GM23338 (cell line): ENCODE data around the gene PAX6. TPM values are rescaled to one million over a fixed set of nuclear protein-coding genes. Genes with fewer than 3 reads are reported as not detected.

Experiments
- ATAC-seq: fragments of 200-7000 bp; cut with Tn5 transposase; 3 replicates; pipeline ENCODE4 v1.9.1; 2020
- DNase-seq: peaks from one replicate; pipeline ENCODE4 v3.0.0-alpha.2; 2015; ENCODE audit warnings: low spot score
- H2AFZ ChIP-seq: fragments of 200-600 bp; sonication (generic); 2 replicates; pipeline ENCODE4 v1.8.0; 2016; ENCODE audit warnings: antibody characterized with exemption, mild to moderate bottlenecking, moderate library complexity
- H3F3A ChIP-seq: fragments of 200-600 bp; sonication (generic); replicated peaks from 2 replicates; pipeline ENCODE4 v1.8.0; 2017; ENCODE audit warnings: antibody characterized with exemption, mixed run types, low read depth
- H3K27ac ChIP-seq: fragments of 200-600 bp; sonication (generic); 2 replicates; pipeline ENCODE4 v1.6.1; 2016; ENCODE audit warnings: low read depth
- H3K27me3 ChIP-seq: fragments of 200-600 bp; sonication (generic); 2 replicates; pipeline ENCODE4 v1.8.0; 2016; ENCODE audit warnings: mild to moderate bottlenecking, mixed run types, moderate library complexity; ENCODE audit not compliant: insufficient read depth
- H3K36me3 ChIP-seq: fragments of 200-600 bp; sonication (generic); 2 replicates; pipeline ENCODE4 v1.8.0; 2016; ENCODE audit warnings: mild to moderate bottlenecking; ENCODE audit not compliant: insufficient read depth
- H3K4me1 ChIP-seq: fragments of 200-600 bp; sonication (generic); 2 replicates; pipeline ENCODE4 v1.8.0; 2016; ENCODE audit warnings: mild to moderate bottlenecking, moderate library complexity; ENCODE audit not compliant: insufficient read depth
- H3K4me2 ChIP-seq: fragments of 200-600 bp; sonication (generic); 2 replicates; pipeline ENCODE4 v1.7.1; 2017; ENCODE audit warnings: mixed run types
- H3K4me3 ChIP-seq: fragments of 200-600 bp; sonication (generic); 2 replicates; pipeline ENCODE4 v1.6.1; 2016; ENCODE audit warnings: mixed run types
- H3K79me2 ChIP-seq: fragments of 200-600 bp; sonication (generic); replicated peaks from 2 replicates; pipeline ENCODE4 v1.8.0; 2017; ENCODE audit warnings: mild to moderate bottlenecking; ENCODE audit not compliant: insufficient read depth
- H3K9me2 ChIP-seq: fragments of 200-600 bp; sonication (generic); 2 replicates; pipeline ENCODE4 v1.8.0; 2017; ENCODE audit not compliant: insufficient read depth
- H4K20me1 ChIP-seq: fragments of 200-600 bp; sonication (generic); replicated peaks from 2 replicates; pipeline ENCODE4 v1.8.0; 2017; ENCODE audit warnings: mild to moderate bottlenecking; ENCODE audit not compliant: insufficient read depth
- H3K27ac Mint-ChIP-seq: 2 replicates; pipeline ENCODE4 v1.8.0; 2020; ENCODE audit warnings: inconsistent platforms, mild to moderate bottlenecking, moderate library complexity, mixed read lengths
- H3K27me3 Mint-ChIP-seq: 3 replicates; pipeline ENCODE4 v1.8.0; 2022; ENCODE audit warnings: low read depth, mild to moderate bottlenecking, moderate library complexity, mixed read lengths, inconsistent platforms; ENCODE audit not compliant: insufficient read depth, poor library complexity
- H3K36me3 Mint-ChIP-seq: 3 replicates; pipeline ENCODE4 v1.8.0; 2021; ENCODE audit warnings: low read depth, mild to moderate bottlenecking, inconsistent platforms, moderate library complexity, mixed read lengths
- H3K4me1 Mint-ChIP-seq: 3 replicates; pipeline ENCODE4 v1.8.0; 2020; ENCODE audit warnings: mild to moderate bottlenecking, inconsistent platforms, mixed read lengths
- H3K4me3 Mint-ChIP-seq: 3 replicates; pipeline ENCODE4 v1.8.0; 2021; ENCODE audit warnings: moderate library complexity, mild to moderate bottlenecking, inconsistent platforms, mixed read lengths
- H3K9me3 Mint-ChIP-seq: 3 replicates; pipeline ENCODE4 v1.8.0; 2020; ENCODE audit warnings: moderate library complexity, mild to moderate bottlenecking, inconsistent platforms, mixed read lengths
- CREB1 ChIP-seq: fragments of 250-450 bp; sonication (Bioruptor Pico); IDR thresholded peaks from 2 replicates; pipeline ENCODE4 v1.5.0; 2020; ENCODE audit warnings: low read depth, mild to moderate bottlenecking, moderate library complexity
- EZH2 ChIP-seq: fragments of 200-600 bp; sonication (generic); IDR thresholded peaks from one replicate; pipeline ENCODE4 v1.8.0; 2017; ENCODE audit warnings: antibody characterized with exemption, mild to moderate bottlenecking, low read depth; ENCODE audit not compliant: unreplicated experiment
- EZH2phosphoT487 ChIP-seq: fragments of 200-600 bp; sonication (generic); IDR thresholded peaks from one replicate; pipeline ENCODE4 v1.8.1; 2018; ENCODE audit warnings: antibody characterized with exemption; ENCODE audit not compliant: unreplicated experiment
- JUNB ChIP-seq: IDR thresholded peaks from one replicate; pipeline ENCODE4 v1.6.1; 2016; ENCODE audit warnings: antibody characterized with exemption; ENCODE audit not compliant: unreplicated experiment
- NANOG ChIP-seq: IDR thresholded peaks from 2 replicates; pipeline ENCODE4 v1.6.1; 2016; ENCODE audit warnings: antibody characterized with exemption, borderline replicate concordance
- POLR2AphosphoS5 ChIP-seq: IDR thresholded peaks from 2 replicates; pipeline ENCODE4 v1.6.1; 2016; ENCODE audit warnings: antibody characterized with exemption, low read depth
- STAT1 ChIP-seq: IDR thresholded peaks from one replicate; pipeline ENCODE4 v1.6.1; 2016; ENCODE audit warnings: antibody characterized with exemption; ENCODE audit not compliant: unreplicated experiment
- ZNF114 ChIP-seq: fragments of 250-450 bp; sonication (Bioruptor Pico); IDR thresholded peaks from 2 replicates; pipeline ENCODE4 v1.5.0; 2020; ENCODE audit warnings: mild to moderate bottlenecking, moderate library complexity
- polyA plus RNA-seq: library from polyadenylated mRNA; unstranded; fragments of >200 nt; fragmentation: Nextera tagmentation; extraction: Ambion mirVana; gene quantifications from 2 replicates; pipeline ENCODE4 v1.2.1, GENCODE V29; 2016
- total RNA-seq: library from RNA; depleted of rRNA; stranded (reverse); fragments of >200 nt; shearing (Covaris generic); gene quantifications from 2 replicates; pipeline ENCODE4 v1.2.3, GENCODE V29; 2014
- TF ChIP-seq, protein P1 (sequence below), 2 experiments: fragments of 200-600 bp in 1 of 2; sonication (generic) in 1 of 2; conservative IDR thresholded peaks; 2 replicates each; pipeline versions ENCODE4 v1.5.1 to v1.6.1; 2016 to 2017; ENCODE audit warnings: antibody characterized with exemption in 2 of 2, low read depth in 2 of 2, mild to moderate bottlenecking in 2 of 2, moderate library complexity in 1 of 2
- TF ChIP-seq, protein P2 (sequence below): IDR thresholded peaks from one replicate; pipeline ENCODE4 v1.6.1; 2018; ENCODE audit warnings: antibody characterized with exemption; ENCODE audit not compliant: unreplicated experiment
- TF ChIP-seq, protein P3 (sequence below): IDR thresholded peaks from 2 replicates; pipeline ENCODE4 v1.6.1; 2016; ENCODE audit warnings: antibody characterized with exemption

Gene PAX6
- total and polyA plus RNA-seq, 2 experiments from 2014 or later: 0.17 to 0.45 TPM

DNA sequence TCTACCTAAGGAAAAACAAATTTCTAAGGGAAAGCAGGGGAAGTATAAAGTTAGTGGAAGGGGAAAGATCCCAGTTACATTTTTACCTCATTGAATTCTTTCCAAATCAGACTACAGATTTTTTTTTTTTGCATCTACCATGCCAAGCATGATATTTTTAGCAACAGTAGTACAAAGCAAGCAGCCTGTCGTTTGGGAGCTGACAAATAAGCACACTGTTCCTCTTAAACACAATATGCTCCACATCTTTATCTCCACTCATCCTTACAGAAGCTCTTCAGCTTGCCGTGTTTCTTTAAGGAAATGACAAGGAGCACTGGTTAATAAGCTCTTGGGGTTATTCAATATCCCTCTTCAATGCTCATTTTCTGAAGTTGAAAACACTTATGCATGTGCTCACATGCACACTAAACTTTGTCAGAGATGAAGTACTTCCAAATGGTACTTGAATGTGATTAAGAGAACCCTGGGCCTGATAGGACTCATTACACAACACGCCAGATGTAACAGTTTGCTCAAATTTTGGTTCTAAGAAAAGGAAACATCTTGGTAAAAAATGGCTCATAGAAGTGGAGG, 53.8 kb downstream of the PAX6 start:
- no peak overlapping the region for H3K4me2 ChIP-seq
- no peaks in the 10 kb centered on the region; the same call in 2 of the 3 replicates for H3K4me1 Mint-ChIP-seq
- DNase-seq (no peak), ATAC-seq (no peak)
- no peaks in the 10 kb centered on the region for H3K9me3 Mint-ChIP-seq
- H3K27me3 ChIP-seq: no peaks in the 10 kb centered on the region
- H3K27me3 Mint-ChIP-seq: no peaks in the 10 kb centered on the region
- no peaks in the 10 kb centered on the region for H3K4me1 ChIP-seq
- no peak overlapping the region for H2AFZ ChIP-seq
- H3K27ac Mint-ChIP-seq: no peak overlapping the region
- no peaks in the 10 kb centered on the region for H3K9me2 ChIP-seq
- H3K36me3 ChIP-seq: no peaks in the 10 kb centered on the region
- H3K4me3 ChIP-seq: no peak overlapping the region
- H4K20me1 ChIP-seq: no peaks in the 10 kb centered on the region
- H3K27ac ChIP-seq: no peak overlapping the region
- H3K4me3 Mint-ChIP-seq: no peak overlapping the region
- TF ChIP-seq JUNB (no peak), EZH2phosphoT487 (no peak), POLR2AphosphoS5 (no peak), ZNF114 (CRISPR knock-in tag) (no peak), EZH2 (no peak), NANOG (no peak), CREB1 (no peak)
- TF ChIP-seq, protein P1, sequence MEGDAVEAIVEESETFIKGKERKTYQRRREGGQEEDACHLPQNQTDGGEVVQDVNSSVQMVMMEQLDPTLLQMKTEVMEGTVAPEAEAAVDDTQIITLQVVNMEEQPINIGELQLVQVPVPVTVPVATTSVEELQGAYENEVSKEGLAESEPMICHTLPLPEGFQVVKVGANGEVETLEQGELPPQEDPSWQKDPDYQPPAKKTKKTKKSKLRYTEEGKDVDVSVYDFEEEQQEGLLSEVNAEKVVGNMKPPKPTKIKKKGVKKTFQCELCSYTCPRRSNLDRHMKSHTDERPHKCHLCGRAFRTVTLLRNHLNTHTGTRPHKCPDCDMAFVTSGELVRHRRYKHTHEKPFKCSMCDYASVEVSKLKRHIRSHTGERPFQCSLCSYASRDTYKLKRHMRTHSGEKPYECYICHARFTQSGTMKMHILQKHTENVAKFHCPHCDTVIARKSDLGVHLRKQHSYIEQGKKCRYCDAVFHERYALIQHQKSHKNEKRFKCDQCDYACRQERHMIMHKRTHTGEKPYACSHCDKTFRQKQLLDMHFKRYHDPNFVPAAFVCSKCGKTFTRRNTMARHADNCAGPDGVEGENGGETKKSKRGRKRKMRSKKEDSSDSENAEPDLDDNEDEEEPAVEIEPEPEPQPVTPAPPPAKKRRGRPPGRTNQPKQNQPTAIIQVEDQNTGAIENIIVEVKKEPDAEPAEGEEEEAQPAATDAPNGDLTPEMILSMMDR (conservative IDR thresholded peaks at IDR 0.05; ENCODE audit: low read depth in 2 of 2): no peak
- TF ChIP-seq, protein P2, sequence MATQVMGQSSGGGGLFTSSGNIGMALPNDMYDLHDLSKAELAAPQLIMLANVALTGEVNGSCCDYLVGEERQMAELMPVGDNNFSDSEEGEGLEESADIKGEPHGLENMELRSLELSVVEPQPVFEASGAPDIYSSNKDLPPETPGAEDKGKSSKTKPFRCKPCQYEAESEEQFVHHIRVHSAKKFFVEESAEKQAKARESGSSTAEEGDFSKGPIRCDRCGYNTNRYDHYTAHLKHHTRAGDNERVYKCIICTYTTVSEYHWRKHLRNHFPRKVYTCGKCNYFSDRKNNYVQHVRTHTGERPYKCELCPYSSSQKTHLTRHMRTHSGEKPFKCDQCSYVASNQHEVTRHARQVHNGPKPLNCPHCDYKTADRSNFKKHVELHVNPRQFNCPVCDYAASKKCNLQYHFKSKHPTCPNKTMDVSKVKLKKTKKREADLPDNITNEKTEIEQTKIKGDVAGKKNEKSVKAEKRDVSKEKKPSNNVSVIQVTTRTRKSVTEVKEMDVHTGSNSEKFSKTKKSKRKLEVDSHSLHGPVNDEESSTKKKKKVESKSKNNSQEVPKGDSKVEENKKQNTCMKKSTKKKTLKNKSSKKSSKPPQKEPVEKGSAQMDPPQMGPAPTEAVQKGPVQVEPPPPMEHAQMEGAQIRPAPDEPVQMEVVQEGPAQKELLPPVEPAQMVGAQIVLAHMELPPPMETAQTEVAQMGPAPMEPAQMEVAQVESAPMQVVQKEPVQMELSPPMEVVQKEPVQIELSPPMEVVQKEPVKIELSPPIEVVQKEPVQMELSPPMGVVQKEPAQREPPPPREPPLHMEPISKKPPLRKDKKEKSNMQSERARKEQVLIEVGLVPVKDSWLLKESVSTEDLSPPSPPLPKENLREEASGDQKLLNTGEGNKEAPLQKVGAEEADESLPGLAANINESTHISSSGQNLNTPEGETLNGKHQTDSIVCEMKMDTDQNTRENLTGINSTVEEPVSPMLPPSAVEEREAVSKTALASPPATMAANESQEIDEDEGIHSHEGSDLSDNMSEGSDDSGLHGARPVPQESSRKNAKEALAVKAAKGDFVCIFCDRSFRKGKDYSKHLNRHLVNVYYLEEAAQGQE: no peak
- TF ChIP-seq, protein P3, sequence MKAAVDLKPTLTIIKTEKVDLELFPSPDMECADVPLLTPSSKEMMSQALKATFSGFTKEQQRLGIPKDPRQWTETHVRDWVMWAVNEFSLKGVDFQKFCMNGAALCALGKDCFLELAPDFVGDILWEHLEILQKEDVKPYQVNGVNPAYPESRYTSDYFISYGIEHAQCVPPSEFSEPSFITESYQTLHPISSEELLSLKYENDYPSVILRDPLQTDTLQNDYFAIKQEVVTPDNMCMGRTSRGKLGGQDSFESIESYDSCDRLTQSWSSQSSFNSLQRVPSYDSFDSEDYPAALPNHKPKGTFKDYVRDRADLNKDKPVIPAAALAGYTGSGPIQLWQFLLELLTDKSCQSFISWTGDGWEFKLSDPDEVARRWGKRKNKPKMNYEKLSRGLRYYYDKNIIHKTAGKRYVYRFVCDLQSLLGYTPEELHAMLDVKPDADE: no peak
- H3F3A ChIP-seq: no peaks in the 10 kb centered on the region
- H3K79me2 ChIP-seq: no peaks in the 10 kb centered on the region
- H3K36me3 Mint-ChIP-seq: no peaks in the 10 kb centered on the region

DNA sequence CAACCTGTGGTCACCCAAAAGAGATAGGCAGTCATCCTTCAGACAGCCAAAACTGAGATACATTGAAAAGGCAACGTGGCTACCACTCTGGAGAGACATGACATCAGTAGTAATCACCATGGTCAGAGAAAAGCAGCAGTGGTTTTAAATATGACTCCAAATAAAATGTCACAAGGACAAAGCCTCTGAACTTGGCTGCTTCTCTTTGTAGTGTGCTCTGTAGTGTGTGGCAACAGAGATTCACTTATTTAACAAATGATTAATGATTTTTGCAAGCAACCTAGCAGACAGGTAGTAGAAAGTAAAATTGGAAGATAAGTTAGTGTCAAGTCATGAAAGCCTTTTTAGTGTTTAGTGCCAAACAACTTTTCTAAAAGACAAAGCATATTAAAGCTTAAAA, 63.5 kb downstream of the PAX6 start:
- Mint-ChIP-seq H3K27ac (no peak overlapping the region), H3K4me3 (no peak overlapping the region), H3K27me3 (peaks cover 4% of the 10 kb centered on the region), H3K36me3 (peaks cover 7% of the 10 kb centered on the region; the same call in 2 of the 3 replicates), H3K9me3 (peaks cover 15% of the 10 kb centered on the region), H3K4me1 (no peaks in the 10 kb centered on the region)
- Histone ChIP-seq H3K27me3 (no peaks in the 10 kb centered on the region), H3K4me2 (no peak overlapping the region), H3K4me3 (no peak overlapping the region), H3K79me2 (no peaks in the 10 kb centered on the region), H3K9me2 (no peaks in the 10 kb centered on the region), H3K27ac (no peak overlapping the region), H4K20me1 (no peaks in the 10 kb centered on the region), H3K36me3 (no peaks in the 10 kb centered on the region), H2AFZ (no peak overlapping the region), H3K4me1 (no peaks in the 10 kb centered on the region), H3F3A (no peaks in the 10 kb centered on the region)
- ATAC-seq: no peak
- TF ChIP-seq, protein P3: no peak
- TF ChIP-seq POLR2AphosphoS5: no peak
- TF ChIP-seq ZNF114 (CRISPR knock-in tag): no peak
- TF ChIP-seq CREB1: no peak
- no peak for TF ChIP-seq EZH2
- TF ChIP-seq, protein P2: no peak
- no peak for TF ChIP-seq NANOG
- TF ChIP-seq STAT1: no peak
- DNase-seq: no peak
